Fibroblast of skin of right biceps (primary cell): ENCODE data around the gene GAP43.

Experiments used
- DNase-seq: peaks from one replicate; pipeline ENCODE4 v3.0.0-alpha.2; 2013

The GAP43 gene

GRCh38 chr3:115628075-115628412, 4.7 kb downstream of the GAP43 start:
- DNase-seq: no peak

- DNase-seq: no peak
Observed at GRCh38 chr3:115630850-115631249, 7.5 kb downstream of the GAP43 start.

- no peak for DNase-seq
Observed at GRCh38 chr3:115632026-115632425, 8.7 kb downstream of the GAP43 start.

DNA sequence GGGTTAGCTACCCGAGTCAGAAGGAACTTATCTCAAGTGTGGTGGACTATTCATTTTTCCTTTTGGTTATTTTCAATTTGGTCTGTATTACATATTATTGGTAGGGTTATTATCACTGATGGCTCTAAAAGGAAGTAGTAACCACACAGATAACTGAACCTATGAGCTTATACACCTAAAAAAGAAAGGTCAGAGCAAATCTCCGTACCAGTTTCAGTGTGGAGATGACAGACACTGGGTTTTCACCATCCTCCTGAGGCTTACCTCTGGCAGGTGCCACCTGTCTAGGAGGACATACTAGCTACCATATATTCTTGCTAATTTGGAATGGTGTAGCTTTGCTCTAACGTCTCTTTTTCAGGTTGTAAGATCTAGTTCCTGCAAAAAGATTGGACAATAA, 10.2 kb downstream of the GAP43 start:
- no peak for DNase-seq

DNA sequence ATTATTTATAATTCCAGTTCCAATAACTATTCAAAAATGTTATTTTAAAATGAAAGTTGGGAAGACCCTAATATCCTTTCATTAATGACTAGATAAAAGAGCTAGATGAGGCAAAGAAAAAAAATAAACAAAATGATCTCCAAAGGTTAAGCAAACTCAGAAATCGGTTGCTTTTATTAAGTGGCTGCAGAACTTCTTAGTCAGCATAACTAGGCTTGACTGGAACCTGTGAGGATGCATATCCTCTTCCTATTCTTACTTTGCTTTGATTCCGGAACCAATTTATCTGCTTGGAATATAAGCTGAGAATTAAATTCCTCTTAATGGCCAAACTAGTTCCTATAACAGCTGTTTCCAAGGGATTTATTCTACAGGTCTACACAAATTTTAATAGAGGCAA, 10.7 kb downstream of the GAP43 start:
- DNase-seq: no peak

GRCh38 chr3:115635406-115635805, 12.1 kb downstream of the GAP43 start:
- DNase-seq: no peak

GRCh38 chr3:115638241-115638640, 14.9 kb downstream of the GAP43 start:
- DNase-seq: no peak

- no peak for DNase-seq
Observed at GRCh38 chr3:115638991-115639390, 15.7 kb downstream of the GAP43 start.

DNA sequence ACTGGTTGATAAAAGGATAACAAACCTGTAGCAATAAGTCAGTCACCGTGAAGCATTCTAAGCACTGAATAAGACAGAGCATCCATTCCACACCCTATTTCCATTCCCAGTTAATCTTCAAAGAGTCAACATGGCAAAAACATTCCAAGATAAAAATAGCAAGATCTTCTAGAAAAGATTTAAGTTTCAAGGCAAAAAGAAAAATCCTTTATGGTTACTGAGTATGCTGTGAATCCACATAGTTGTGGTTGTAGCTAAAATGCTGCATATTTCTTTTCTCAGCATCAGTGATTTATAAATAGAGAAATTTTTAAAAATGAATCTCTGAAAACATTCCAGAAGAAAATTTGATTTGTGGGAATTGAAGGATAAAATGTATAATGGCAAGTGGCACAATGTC, 21.1 kb downstream of the GAP43 start:
- DNase-seq: peak; percentile 73

GRCh38 chr3:115646027-115646690, 22.8 kb downstream of the GAP43 start:
- no peak for DNase-seq

DNA sequence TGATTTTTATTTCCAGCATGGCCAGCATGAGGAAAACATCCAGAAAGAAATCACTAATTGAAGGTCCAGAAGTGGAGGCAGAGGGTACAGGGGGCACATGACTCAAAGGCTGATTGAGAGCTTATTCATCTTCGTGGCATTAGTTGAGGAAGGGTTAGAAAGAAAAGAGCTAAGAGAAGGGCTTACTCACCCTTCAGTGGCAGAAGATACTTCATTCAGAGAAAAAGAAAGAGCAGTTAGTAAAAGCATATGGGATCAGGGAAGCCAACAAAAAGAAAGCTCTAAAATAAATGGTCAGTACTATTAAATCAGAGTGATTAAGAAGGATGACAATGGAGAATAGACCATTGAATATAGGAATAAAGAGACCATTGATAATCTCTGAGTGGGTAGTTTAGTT, 25.2 kb downstream of the GAP43 start:
- DNase-seq: no peak

GRCh38 chr3:115651087-115651486, 27.8 kb downstream of the GAP43 start:
- DNase-seq: no peak

- no peak for DNase-seq
Observed at GRCh38 chr3:115651599-115651998, 28.3 kb downstream of the GAP43 start.

DNA sequence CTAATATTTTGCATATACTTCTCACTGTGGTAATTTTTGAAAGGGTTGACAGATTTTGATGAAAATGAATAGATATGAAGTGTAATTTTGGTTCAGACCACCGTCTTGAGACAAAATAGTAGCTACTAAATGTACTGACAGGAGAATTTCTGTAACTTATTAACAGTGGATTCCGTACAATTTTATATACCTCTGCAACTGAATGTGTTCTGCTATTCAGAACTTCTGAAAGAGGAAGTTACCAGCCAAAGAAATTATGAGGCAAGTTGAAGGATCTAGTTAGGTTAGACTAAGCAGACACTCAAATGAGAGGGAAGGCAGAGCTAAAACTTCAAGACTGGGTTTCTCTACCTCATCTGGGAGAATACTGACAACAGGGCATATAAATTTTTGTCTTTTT, 29.4 kb downstream of the GAP43 start:
- DNase-seq: no peak

DNA sequence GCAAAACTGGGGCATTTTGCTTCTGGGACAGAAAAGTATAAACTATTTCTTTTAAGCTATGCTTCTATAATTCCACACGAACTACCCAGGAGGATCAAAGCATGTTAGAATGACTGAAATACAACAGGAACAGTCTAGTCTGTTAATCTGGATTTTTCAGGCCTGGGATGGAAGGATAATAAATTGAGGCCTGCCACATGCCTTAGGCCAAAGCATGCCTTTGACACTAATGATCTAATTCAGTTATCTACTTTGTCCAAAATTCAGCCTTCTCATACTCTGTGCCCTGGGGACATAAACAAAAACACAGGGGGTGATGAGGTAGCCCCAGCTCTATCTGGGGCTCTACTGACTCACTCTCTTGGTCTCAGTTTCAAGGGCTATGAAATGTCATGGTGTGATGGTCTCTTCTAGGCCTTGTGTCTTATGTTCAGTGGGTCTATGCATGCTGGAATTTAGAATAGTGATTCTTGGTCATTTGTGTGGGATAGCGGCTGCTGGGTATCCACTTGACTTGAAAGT, 32.5 kb downstream of the GAP43 start:
- no peak for DNase-seq

- no peak for DNase-seq
Observed at GRCh38 chr3:115657168-115657567, 33.9 kb downstream of the GAP43 start.

- DNase-seq: no peak
Observed at GRCh38 chr3:115658032-115658336, 34.7 kb downstream of the GAP43 start.

DNA sequence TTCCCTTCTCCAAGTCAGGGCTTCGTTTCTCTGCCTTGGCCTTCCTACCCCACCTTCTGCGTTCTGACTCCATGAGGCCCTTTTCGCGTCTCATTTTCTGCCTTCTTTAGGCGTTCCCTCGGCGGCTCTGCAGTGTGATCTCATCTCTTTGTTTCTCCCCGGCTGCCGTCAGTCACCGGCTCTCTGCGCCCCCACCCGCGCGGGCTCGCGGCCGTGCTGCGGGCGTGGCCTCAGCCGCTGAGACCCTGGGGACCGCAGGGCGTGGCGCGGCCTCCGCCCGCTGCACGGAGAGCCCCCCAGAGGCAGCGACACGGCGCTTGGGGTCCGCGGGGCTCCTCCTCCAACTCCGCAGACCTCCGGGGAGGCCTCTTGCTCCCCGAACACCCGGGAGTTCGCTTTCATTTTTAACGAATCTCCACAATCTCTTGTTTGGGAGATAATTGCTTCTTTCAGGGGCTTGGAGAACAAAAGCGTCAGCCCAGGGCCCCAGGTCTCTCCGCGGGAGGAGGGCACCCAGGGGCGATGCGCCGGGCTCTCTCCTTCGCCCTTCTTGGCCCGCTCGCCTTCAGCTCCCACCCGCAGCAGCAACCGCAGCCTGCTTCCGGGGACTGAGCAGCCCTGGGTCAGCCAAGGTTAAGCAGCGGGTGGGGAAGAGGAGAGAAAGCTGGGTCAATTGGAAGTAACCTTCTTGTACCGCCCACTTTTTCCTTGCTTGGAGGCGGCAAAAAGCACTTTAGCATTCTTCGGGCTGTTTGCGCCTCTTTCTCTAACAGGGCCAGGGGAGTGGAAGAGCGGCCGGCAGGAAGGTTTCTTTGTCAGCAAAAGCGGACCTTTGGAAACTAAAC, 35.2 kb downstream of the GAP43 start:
- peak; percentile 93 for DNase-seq

DNA sequence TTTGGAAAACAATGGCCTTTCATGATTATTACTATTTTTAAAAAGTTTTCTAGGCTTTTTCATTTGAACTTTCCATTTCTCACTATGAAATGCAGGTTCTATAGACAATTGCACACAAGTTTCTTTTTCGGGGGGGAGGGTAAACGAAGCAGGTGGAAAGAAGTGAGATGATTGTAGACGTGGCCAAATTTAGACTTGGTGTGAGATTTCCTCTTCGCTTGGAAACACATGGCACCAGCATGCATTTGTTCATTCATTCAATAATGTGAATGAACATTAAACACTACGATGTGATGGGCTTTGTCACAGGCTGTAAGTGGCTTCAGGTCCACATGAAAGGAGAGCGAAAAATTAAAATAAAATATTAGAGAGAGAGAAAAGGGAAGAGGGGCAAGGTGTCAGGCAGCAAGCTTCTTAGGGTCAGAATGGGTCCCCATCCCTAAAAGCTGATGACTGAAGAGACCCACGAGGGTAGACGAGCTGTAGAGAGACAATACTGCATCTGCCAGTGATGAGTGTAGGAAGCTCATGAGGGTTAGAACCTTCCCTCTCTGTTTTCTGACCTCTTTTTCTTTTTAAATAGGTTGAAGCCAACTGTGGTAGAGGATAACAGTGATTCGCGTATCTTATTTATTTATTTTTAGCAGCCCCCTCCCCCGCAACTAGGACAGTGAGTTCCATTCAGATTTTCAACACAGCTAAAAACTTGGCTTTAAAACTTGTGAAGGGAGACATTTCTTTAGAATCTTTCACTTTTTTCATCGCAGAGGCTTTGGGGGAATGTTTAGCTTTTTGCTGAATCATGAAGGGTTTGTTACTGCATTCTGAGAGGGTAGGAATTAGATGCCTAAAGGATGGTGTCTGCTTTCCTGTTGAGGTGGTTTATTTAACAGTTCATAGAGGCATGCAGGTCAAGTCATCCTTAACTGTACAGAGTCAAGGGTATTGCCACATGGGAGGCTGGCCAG, 36.2 kb downstream of the GAP43 start:
- DNase-seq: peak; percentile 53

GRCh38 chr3:115660646-115661337, 37.5 kb downstream of the GAP43 start:
- DNase-seq: no peak

- DNase-seq: no peak
Observed at GRCh38 chr3:115662356-115662755, 39.0 kb downstream of the GAP43 start.

- DNase-seq: no peak
Observed at GRCh38 chr3:115663414-115663813, 40.1 kb downstream of the GAP43 start.

GRCh38 chr3:115666081-115666480, 42.8 kb downstream of the GAP43 start:
- no peak for DNase-seq
